Fibroblast of lung (primary cell): Measurements from ENCODE around the gene OGA. TPM values are rescaled to one million over a fixed set of nuclear protein-coding genes. Genes with fewer than 3 reads are reported as not detected.

ENCODE experiments used
- DNase-seq, 2 donors: peaks; one replicate each; pipeline versions ENCODE4 v3.0.0 to v3.0.0-alpha.2; 2010; ENCODE audit warnings: low read depth in 2 of 2
- H2AFZ ChIP-seq: 2 replicates; pipeline ENCODE4 v1.5.1; 2012; ENCODE audit warnings: low read length, control low read depth, inconsistent platforms
- H3K27ac ChIP-seq: 2 replicates; pipeline ENCODE4 v1.5.1; 2011; ENCODE audit warnings: low read length, control low read depth; ENCODE audit not compliant: insufficient read depth
- H3K27me3 ChIP-seq: 2 replicates; pipeline ENCODE4 v1.5.1; 2011; ENCODE audit warnings: mild to moderate bottlenecking, low read length; ENCODE audit not compliant: control insufficient read depth, insufficient read depth
- H3K36me3 ChIP-seq: 2 replicates; pipeline ENCODE4 v1.5.1; 2011; ENCODE audit warnings: low read length; ENCODE audit not compliant: control insufficient read depth, insufficient read depth
- H3K4me1 ChIP-seq: 2 replicates; pipeline ENCODE4 v1.5.1; 2011; ENCODE audit warnings: low read length; ENCODE audit not compliant: control insufficient read depth, insufficient read depth; ENCODE audit errors: extremely low read depth
- H3K4me2 ChIP-seq: 2 replicates; pipeline ENCODE4 v1.5.1; 2011; ENCODE audit warnings: low read length, control low read depth; ENCODE audit not compliant: insufficient read depth; ENCODE audit errors: extremely low read depth
- H3K4me3 ChIP-seq, 4 experiments: fragments of 200-600 bp in 1 of 4; sonication (generic) in 1 of 4; replicated peaks in 1 of 4; 2 replicates each; pipeline ENCODE4 v1.5.1; 2011 to 2016; ENCODE audit warnings: low read length in 4 of 4, low read depth in 3 of 4, mild to moderate bottlenecking in 3 of 4, control low read depth in 2 of 4, inconsistent platforms in 1 of 4, mixed read lengths in 1 of 4; ENCODE audit not compliant: insufficient read depth in 1 of 4; ENCODE audit errors: control extremely low read depth in 1 of 4
- H3K79me2 ChIP-seq: 2 replicates; pipeline ENCODE4 v1.5.1; 2012; ENCODE audit warnings: mild to moderate bottlenecking, low read length, inconsistent platforms; ENCODE audit not compliant: control insufficient read depth, insufficient read depth
- H3K9ac ChIP-seq: 2 replicates; pipeline ENCODE4 v1.5.1; 2011; ENCODE audit warnings: mild to moderate bottlenecking, low read length, control low read depth; ENCODE audit not compliant: insufficient read depth
- H3K9me3 ChIP-seq: 2 replicates; pipeline ENCODE4 v1.5.1; 2012; ENCODE audit warnings: low read depth, low read length; ENCODE audit not compliant: control insufficient read depth, insufficient read depth
- H4K20me1 ChIP-seq: 2 replicates; pipeline ENCODE4 v1.5.1; 2011; ENCODE audit warnings: low read length; ENCODE audit not compliant: control insufficient read depth, insufficient read depth; ENCODE audit errors: extremely low read depth
- CTCF ChIP-seq, 2 donors: IDR thresholded peaks in 1 of 2; conservative IDR thresholded peaks in 1 of 2; 1 replicate in 1 of 2; 2 replicates in 1 of 2; pipeline ENCODE4 v1.5.1; 2011 to 2012; ENCODE audit warnings: low read length in 2 of 2, control low read depth in 1 of 2, inconsistent platforms in 1 of 2, low read depth in 1 of 2, mild to moderate bottlenecking in 1 of 2
- EZH2 ChIP-seq: IDR thresholded peaks from 2 replicates; pipeline ENCODE4 v1.5.1; 2012; ENCODE audit warnings: low read length, control low read depth, mild to moderate bottlenecking; ENCODE audit errors: missing control alignments
- polyA plus RNA-seq, 2 donors: library from polyadenylated mRNA; depleted of rRNA in 1 of 2; stranded (reverse) in 1 of 2; unstranded in 1 of 2; fragments of >200 nt; gene quantifications; 2 replicates each; pipeline ENCODE4 v1.2.1, GENCODE V29; 2011 to 2012; ENCODE audit warnings: missing spikeins in 1 of 2
- total RNA-seq: library from RNA; depleted of rRNA; stranded (reverse); fragments of >200 nt; gene quantifications from 2 replicates; pipeline ENCODE4 v1.2.1, GENCODE V29; 2014

OGA gene
- total and polyA plus RNA-seq, 2 donors (not counting 1 experiment from before 2014, with no cell fraction given): 69.9 to 193 TPM

GRCh38 chr10:101858723-101859500, 40.7 kb upstream of the OGA start:
- no peak for DNase-seq
- no peak for TF ChIP-seq EZH2

GRCh38 chr10:101857802-101858476, 39.7 kb upstream of the OGA start:
- H3K27ac ChIP-seq: no peak overlapping the region
- H3K4me3 ChIP-seq: no peak overlapping the region
- no peaks in the 10 kb centered on the region for H3K4me1 ChIP-seq
- no peaks in the 10 kb centered on the region for H4K20me1 ChIP-seq
- H3K4me2 ChIP-seq: no peak overlapping the region
- H2AFZ ChIP-seq: no peak overlapping the region
- no peaks in the 10 kb centered on the region for H3K79me2 ChIP-seq
- no peaks in the 10 kb centered on the region for H3K27me3 ChIP-seq
- TF ChIP-seq CTCF (conservative IDR thresholded peaks at IDR 0.05 in 1 of 2, IDR thresholded peaks at IDR 0.05 in 1 of 2; ENCODE audit: low read depth in 1 of 2, low read length in 2 of 2) (no peak), EZH2 (no peak)
- no peak for DNase-seq
- no peaks in the 10 kb centered on the region for H3K9me3 ChIP-seq
- H3K9ac ChIP-seq: no peak overlapping the region
- H3K36me3 ChIP-seq: no peaks in the 10 kb centered on the region

More at GRCh38 chr10:101858723-101859500, 40.7 kb upstream of the OGA start:
- Histone ChIP-seq H3K4me2 (no peak overlapping the region), H3K27ac (no peak overlapping the region), H4K20me1 (no peaks in the 10 kb centered on the region), H3K4me1 (no peaks in the 10 kb centered on the region), H3K36me3 (no peaks in the 10 kb centered on the region), H3K27me3 (no peaks in the 10 kb centered on the region), H3K79me2 (no peaks in the 10 kb centered on the region), H3K9me3 (no peaks in the 10 kb centered on the region), H3K9ac (no peak overlapping the region), H3K4me3 (no peak overlapping the region), H2AFZ (no peak overlapping the region)

GRCh38 chr10:101856626-101857025, 38.4 kb upstream of the OGA start:
- TF ChIP-seq CTCF (conservative IDR thresholded peaks at IDR 0.05 in 1 of 2, IDR thresholded peaks at IDR 0.05 in 1 of 2; ENCODE audit: low read depth in 1 of 2, low read length in 2 of 2): no peak
- no peak for TF ChIP-seq EZH2
- Histone ChIP-seq H4K20me1 (no peaks in the 10 kb centered on the region), H3K4me3 (no peak overlapping the region), H3K36me3 (no peaks in the 10 kb centered on the region), H3K27me3 (no peaks in the 10 kb centered on the region), H3K4me2 (no peak overlapping the region), H3K9ac (no peak overlapping the region), H3K27ac (no peak overlapping the region), H3K79me2 (no peaks in the 10 kb centered on the region), H3K9me3 (no peaks in the 10 kb centered on the region), H3K4me1 (no peaks in the 10 kb centered on the region), H2AFZ (no peak overlapping the region)
- peak in 1 of 2 donors; percentile 39 for DNase-seq
